NCI-H2029 (cell line): Measurements from ENCODE around the gene ZNF627.
"Not testable (repeated sequence)": the region's sequence is repeated elsewhere in the genome, so short reads cannot be mapped to it uniquely, and the experiment has no call there.

Source experiments
- DNase-seq: peaks from one replicate; lab custom pipeline; 2025; lab: John Stamatoyannopoulos, UW

Gene ZNF627

DNA sequence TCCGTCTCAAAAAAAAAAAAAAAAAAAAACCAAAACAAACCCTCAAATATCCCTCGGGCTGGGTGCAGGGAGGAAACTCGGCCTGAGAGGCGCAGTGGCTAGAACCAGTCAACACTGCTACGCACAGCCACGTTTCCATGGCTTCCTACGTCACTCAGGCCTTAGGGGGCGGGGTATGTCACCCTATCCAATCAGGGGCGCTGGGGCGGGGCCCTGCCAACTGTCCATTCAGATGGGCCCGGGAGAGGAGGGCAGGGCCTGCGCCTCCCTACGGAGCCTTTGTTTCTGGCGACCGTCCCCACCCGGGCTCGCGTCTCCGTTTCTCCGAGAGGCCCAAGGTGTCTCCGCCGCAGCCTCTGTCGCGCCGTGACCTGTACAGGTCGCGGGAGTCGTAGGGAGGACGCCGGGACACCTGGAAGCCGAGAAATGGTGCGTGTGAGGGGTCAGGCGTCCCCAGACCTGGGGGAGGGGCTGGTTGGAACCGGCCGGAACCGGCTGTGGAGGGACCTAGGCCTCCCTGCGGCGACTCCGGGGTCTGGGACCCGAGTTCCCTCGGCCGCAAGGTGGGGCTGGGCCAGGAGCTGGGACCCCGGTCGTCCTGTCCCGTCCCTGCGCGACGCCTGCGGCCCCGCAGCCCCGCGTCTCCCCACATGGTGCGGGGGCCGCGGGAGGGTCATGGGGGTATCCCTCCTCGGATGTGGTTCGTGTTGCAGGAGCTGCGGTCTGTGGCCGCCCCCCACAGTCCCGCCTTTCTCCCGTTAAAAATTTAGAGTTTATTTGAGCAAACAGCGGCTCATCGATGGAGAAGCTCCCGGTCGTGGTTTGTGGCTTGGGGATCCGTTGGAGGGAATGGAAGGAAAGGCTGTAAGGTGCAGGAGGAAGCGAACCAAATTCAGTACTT lies at the start of gene ZNF627:
Gene ZNF627, plus strand, starts transcription at position 282 of the 901 bp plus-strand sequence. Its CDS starts 145 bp downstream, at position 427.
- peak; percentile 97 for DNase-seq

DNA sequence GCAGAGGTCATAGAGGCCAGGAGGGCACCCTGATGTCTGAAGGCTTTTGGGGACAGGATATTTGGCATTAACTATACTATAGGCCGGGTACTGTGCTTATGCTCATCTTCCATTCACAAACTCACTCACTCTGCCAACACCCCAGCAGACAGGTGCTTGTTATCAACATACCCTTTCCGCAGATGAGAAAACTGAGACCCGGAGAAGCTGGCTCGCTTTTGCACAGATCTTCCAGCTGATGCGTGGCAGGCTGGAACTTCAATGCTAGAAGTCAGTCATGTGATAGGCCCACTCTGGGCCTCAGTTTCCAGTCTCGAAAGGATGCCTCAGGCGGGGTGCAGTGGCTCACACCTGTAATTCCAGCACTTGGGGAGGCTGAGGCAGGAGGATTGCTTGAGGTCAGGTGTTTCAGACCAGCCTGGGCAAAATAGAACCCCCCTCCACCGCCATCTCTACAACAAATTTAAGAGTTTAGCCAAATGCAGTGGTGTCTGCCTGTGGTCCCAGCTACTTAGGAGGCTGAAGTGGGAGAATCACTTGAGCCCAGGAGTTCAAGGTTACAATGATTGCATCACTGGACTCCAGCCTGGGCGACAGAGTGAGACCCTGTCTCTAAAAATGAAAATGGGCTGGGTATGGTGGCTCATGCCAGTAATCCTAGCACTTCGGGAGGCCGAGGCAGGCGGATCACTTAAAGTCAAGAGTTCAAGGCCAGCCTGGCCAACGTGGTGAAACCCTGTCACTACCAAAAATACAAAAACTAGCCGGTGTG lies 49.2 kb upstream of the ZNF627 start:
- DNase-seq: no peak

DNA sequence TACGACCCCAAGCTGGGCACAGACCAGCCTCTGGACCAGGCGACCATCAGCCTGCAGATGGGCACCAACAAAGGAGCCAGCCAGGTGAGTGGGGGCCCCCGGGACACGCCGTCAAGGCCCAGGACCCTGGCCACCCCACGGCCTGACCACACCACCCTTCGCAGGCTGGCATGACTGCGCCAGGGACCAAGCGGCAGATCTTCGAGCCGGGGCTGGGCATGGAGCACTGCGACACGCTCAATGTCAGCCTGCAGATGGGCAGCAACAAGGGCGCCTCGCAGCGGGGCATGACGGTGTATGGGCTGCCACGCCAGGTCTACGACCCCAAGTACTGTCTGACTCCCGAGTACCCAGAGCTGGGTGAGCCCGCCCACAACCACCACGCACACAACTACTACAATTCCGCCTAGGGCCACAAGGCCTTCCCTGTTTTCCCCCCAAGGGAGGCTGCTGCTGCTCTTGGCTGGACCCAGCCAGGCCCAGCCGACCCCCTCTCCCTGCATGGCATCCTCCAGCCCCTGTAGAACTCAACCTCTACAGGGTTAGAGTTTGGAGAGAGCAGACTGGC lies 47.8 kb upstream of the ZNF627 start:
- no peak for DNase-seq

DNA sequence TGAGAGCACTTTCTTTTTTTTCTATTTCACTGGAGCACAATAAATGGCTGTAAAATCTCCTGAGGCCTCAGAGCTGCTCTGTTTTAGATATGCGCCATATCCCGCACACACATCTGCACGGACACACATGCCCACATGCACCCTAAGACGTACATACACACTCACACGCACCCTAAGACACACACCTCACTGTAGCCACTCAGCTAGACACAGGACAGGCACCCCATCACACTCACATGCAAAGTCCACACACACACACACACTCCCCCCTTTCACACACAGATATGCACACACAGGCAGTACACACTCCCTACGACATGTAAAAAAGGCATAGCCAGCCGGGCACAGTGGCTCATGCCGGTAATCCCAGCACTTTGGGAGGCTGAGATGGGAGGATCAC lies 47.0 kb upstream of the ZNF627 start:
- no peak for DNase-seq

DNA sequence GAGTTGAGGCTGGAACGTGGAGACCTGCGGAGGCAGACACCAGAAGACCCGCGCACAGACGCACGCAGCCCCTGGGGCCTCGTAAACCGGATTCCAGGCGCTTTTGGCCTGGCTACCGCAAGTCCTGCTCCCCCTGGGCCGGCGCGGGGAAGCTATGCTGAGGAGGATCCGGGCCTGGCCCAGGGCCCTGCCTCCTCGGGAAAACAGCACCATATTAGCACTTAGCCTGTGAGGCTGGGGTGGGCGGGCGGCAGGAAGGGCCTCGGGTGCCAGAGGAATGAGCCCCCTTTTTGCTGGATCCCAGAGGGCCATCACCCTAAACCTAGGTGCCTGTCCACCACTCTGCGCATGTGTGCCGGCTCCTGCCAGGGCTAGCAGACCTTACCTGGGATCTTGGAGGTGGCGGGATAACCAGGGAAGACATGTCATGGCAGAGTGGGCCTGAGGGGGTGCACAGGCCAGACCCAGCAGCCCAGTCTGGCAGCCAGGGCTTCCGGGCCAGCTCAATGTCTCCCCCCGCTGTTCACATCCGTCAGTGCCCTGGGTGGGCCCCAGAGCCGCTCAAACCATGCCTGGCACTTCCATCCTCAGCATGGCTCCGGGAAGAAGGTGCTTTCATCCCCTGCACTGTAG lies 45.6 kb upstream of the ZNF627 start:
- DNase-seq: no peak

DNA sequence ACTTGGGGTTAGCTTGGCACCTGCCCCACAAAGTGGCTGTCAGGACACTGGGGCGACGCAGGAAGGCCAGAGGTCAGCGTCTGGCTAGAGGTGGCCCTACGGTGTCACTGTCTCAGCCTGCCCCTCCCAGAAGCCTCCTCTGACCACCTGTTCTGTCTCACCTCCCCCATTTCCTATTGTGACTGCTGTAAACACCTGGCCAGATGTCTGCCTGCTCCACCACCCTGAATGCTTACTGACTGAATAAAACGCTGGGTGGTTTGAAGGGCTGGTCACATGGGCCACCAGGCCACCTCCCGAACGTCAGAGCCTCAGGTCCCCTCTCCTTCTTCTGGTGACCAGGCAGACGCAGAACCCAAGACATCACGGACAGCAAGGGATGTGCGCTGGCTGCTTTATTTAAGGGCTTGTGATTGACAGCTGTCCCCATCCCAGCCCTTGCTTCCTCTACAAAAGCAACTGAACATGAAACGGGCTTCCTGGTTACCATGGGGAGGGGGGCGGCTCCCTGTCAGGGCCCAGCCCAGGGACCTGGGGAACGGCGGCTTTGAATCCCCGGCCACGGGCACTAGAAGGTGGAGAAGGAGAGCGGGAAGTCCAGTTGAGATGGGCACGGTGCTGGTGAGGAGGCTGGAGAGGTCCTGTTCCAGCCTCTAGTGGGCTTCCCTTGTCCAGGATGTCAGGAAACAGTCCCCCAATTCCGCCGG lies 44.5 kb upstream of the ZNF627 start:
- DNase-seq: no peak

DNA sequence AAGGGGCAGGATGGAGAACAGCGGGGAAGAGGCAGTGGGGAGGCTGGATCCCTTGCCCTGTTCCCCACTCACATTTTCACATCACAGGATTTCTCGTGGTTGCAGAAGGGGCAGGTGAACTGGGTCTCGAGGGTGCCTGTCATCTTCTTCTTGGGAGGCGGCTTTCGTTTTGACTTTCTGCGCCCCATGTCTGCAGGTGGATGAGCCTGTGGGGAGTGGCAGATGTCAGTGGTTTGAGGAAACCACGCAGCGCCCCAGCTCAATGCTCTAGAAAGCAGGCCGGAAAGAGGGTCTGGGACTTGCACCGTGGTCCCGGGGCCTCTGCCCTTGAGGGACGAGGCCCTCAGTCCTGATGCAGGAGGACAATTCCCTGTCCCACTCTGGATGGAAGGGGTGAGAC lies 43.1 kb upstream of the ZNF627 start:
- DNase-seq: no peak

DNA sequence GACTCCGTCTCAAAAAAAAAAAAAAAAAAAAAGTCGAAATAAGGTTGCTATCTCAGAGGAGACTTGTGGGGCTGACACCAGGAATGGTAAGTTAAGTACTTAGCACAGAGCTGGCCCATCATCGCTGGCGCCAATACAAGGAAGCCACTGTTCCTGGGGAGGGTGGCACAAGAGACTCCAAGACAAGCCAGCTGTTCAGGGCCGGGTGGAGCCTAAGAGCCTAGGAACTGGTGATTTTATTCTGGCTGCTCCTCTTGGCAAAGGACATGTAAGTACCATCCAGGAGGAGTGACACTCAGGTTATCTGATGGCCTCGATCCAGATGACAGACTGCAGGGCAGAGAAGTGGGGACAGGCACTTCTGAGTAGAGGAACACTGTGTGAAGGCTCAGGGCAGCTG lies 42.0 kb upstream of the ZNF627 start:
- DNase-seq: peak; percentile 31

DNA sequence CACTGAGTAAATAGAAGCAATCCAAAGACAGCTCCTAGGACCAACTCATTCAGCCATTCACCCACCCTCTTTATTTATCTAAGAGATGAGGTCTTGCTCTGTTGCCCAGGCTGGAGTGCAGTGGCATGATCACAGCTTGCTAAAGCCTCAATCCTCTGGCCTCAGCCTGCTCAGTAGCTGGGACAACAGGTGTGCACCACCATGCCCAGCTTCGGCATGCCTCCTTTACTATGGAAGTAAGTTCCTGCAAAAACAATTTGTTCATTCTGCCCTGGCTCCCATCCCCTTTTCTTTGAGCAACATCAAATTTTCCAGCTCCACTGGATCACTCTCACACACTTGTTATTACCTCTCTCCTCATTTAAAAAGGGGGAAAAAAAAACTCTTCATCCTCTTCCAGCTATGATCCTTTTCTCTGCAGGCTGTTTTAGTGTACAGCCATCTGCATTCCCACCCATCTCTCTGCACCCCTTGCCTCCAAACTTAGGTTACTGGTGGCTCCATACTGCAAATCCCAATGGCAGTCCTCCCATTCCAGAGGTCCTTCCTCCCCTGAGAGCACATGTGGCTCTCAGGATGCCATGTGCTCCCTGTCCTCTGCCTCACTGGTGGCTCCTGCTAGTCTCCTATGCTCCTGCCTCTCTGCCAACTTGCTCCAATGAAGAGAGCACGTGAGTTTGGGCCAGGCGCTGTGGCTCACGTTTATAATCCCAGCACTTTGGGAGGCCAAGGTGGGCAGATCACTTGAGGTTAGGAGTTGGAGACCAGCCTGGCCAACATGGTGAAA lies 40.5 kb upstream of the ZNF627 start:
- no peak for DNase-seq

DNA sequence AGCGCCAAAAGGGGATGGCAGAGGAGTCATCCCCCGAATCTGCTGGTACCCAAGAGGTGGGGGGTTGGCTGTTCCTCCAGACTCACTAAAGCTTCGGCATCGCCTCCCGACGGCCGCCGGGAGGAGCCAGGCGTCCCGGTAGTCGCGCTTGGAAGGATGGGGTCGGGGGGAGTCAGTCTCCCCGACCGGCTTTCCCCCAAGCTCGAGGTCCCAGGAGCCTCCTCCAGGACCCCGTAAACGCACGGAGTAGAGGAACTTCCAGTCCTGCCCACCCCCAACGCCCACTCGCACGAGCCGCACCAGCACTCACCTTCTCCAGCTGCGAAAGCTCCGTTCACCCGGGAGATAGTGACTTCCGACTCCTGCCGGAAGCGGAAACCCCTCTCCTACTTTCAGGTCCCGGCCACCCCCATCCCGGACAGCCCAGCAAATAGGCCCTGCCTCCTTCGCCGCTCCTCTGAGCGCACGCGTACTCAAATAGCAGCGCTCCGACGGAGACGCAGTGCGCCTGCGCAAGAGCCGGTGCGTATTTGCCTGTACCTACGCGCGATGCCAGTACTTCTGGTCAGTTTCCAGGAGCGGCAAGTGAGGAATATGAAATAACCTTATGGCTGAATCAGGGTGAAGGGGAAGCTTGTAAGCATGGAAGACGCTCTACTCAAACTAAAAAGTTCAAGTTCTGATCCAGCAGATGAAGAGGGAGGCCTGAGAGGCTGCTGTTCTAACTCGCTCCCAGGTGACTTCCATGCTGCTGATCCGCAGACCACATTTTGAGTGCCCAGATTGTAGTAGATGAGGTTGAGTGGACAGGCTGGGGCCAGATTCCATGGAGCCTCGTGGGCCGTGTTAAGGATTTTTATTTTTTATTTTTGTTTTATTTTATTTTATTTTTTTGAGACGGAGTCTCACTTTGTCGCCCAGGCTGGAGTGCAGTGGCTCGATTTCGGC lies 38.1 kb upstream of the ZNF627 start, which contains the start of gene ELOF1:
Gene ELOF1, minus strand, starts transcription at position 350 of the 948 bp plus-strand sequence. CDS start 4,883 bp downstream, outside the sequence.
- DNase-seq: peak; percentile 98

DNA sequence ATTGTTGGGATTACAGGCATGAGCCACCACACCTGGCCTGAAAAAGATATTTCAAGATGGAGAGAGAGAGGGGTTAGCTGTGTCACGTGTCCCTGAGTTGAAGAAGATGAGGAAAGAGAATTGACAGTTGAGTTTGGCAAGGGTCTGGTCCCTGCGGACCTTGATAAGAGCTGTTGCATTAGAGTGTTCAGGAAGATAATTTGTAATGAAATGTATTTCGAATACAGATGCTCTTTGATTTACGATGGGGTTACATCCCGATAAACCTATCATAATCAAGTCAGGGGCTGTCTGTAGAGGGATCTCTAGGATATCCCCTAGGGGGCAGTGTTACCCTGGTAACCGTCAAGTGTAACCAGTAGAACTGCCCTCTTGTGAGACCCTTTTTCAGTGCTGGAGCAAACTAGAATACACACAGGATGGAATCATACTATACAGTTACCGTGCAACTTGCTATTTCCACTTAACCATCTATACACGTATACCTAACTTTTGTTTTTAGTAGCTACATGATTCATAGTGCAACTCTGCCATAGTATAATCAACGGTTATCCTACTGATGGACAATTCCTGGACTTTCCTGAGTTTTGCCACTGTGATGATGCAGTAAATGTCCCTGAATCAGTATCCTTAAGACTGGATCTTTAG lies 36.8 kb upstream of the ZNF627 start:
- peak; percentile 59 for DNase-seq

DNA sequence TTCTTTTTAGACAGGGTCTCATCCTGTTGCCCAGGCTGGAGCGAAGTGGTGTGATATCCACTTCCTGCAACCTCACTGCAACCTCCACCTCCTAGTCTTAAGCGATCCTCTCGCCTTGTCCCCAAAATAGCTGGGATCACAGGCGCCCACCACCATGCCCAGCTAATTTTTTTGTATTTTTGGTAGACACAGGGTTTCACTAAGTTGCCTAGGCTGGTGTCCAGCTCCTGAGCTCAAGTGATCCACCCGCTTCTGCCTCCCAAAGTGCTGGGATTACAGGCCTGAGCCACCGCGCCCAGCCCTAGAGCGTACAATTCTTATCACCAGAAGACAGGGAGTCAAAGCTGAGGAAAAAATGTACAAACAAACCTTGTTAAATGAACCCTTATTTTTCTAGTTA lies 33.8 kb upstream of the ZNF627 start:
- DNase-seq: no peak

DNA sequence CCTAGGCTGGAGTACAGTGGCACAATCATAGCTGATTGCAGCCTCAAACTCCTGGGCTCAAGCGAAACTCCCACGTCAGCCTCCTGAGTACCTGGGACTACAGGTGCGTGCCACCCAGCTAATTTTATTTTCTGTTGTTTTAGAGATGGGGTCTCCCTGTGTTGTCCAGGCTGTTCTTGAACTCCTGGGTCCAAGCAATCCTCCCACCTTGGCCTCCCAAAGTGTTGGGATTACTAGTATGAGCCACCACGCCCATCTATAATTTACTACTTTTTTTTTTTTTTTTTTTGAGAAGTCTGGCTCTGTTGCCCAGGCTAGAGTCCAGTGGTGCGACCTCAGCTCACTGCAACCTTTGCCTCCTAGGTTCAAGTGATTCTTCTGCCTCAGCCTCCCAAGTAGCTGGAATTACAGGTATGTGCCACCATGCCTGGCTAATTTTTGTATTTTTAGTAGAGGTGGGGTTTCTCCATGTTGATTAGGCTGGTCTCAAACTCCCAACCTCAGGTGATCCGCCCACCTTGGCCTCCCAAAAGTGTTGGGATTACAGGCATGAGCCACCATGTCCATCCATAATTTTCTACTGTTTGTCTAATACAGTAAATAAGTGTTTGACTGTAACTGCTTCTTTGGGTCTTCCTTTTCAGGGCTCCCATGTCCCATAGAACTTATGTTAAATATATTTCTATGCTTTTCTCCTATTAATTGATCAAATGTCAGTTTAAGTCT lies 33.0 kb upstream of the ZNF627 start:
- not testable (repeated sequence) for DNase-seq

DNA sequence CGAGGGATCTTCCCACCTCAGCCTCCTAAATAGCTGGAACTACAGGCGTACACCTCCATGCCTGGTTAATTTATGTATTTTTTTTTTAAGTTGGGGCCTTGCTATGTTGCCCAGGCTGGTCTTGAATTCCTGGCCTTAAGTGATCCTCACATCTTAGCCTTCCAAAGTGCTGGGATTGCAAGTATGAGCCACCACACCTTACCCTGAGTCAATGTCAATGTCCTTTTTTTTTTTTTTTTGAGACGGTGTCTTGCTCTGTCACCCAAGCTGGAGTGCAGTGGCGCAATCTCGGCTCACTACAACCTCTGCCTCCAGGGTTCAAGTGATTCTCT lies 31.7 kb upstream of the ZNF627 start:
- not testable (repeated sequence) for DNase-seq

DNA sequence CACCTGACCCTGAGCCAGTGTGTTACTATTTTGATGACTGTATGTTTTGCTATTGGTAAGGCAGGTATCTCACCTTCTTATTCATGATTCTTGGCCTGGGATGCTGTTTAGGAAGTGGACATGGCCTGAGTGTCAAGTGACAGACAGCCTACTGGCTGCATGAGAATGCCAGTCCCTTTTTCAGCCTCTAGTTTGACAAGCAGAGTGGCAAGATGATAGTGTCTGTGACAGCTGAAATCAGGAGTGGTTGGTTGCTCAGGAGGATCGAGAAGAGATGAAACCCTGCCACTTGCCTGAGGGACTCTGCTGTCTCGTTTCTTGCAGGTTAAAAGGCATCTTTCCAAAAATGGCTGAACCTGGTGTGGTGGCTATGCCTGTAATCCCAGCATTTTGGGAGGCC lies 31.1 kb upstream of the ZNF627 start:
- no peak for DNase-seq

DNA sequence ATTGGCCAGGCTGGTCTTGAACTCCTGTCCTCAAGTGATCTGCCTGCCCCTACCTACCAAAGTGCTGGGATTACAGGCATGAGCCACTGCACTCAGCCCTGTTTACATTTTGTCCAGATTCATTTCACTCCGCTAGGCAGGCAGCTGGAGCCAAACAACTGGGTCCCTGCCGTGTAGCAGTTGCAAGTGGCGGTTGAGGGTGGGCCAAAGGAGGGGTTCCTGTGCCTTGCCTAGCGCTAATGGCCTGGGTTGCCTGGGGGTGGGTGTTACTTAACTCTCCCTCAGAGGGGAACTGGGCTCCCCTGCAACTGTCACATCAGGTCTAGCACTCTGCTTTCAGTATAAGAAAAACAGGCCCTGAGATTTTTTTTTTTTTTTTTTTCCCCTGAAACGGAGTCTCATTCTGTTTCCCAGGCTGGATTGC lies 27.2 kb upstream of the ZNF627 start:
- DNase-seq: no peak

DNA sequence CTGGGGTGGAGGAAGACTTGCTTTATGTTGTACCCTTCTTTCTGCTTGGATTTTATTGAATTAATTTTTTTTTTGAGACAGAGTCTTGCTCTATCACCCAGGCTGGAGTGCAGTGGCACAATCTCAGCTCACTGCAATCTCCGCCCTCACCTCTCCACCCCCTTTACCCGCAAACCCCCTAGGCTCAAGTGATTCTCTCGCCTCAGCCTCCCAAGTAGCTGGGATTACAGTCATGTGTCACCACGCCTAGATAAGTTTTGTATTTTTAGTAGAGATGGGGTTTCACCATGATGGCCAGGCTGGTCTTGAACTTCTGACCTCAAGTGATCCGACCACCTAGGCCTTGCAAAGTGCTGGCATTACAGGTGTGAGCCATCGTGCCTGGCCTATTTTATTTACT lies 23.9 kb upstream of the ZNF627 start:
- DNase-seq: not testable (repeated sequence)

DNA sequence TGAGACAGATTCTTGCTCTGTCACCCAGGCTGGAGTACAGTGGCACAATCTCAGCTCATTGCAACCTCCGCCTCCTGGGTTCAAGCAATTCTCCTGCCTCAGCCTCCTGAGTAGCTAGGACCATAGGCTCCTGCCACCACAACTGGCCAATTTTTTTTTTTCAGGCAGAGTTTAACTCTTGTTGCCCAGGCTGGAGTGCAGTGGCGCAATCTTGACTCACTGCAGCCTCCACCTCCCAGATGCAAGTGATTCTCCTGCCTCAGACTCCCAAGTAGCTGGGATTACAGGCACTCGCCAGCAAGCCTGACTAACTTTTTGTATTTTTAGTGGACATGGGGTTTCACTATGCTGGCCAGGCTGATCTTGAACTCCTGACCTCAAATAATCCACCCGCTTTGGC lies 23.5 kb upstream of the ZNF627 start:
- DNase-seq: not testable (repeated sequence)
